Measurements from ENCODE around the gene ZBTB16. TPM values are rescaled to one million over a fixed set of nuclear protein-coding genes. Genes with fewer than 3 reads are reported as not detected.

Gene ZBTB16
- total and polyA plus RNA-seq, 2 of the 4 experiments (the other 2 are of a cell fraction) = not detected

- H3K56ac ChIP-seq (ENCODE audit: extremely low read depth, insufficient read depth, low read length) = no peak overlapping the region
- H3K18ac ChIP-seq (ENCODE audit: low read depth, low read length) = peak overlapping the region; percentile 64; the same call in 1 of the 2 replicates
- intact Hi-C loops (cut with micrococcal nuclease) = no loop called here
- peaks cover 9% of the 10 kb centered on the region for H3K9me3 ChIP-seq (ENCODE audit: control insufficient read depth, insufficient read depth, low read length)
- CTCF ChIA-PET = no interaction called here
- H3K79me1 ChIP-seq (ENCODE audit: low read depth in 1 of 2, low read length in 2 of 2) = no peaks in the 10 kb centered on the region
- no TSS peak for BruUV-seq (replicated peaks)
- in situ Hi-C loops (cut with MboI; ENCODE audit: low sequenced_read_pairs) = no loop called here
- POLR2A ChIA-PET (ENCODE audit: unreplicated experiment) = interaction anchor here (0.6 kb wide), 1 partner anchor 9 kb away, joined by 14 read pairs; the partner anchor contains the start of gene NNMT
- H2AK9ac ChIP-seq (replicated peaks; ENCODE audit: low read depth, low read length, poor library complexity) = no peak overlapping the region
- H3K23ac ChIP-seq (ENCODE audit: low read depth, low read length) = no peak overlapping the region
- no peak overlapping the region for H3K4me3 ChIP-seq (ENCODE audit: insufficient read depth, low read depth, low read length)
- H3K4me2 ChIP-seq (ENCODE audit: low read depth, low read length) = no peak overlapping the region
- no peak overlapping the region for H3K9ac ChIP-seq (ENCODE audit: low read depth, low read length)
- no peak overlapping the region; the same call in 1 of the 2 replicates for H2BK20ac ChIP-seq (ENCODE audit: low read depth, low read length)
- H3K36me3 ChIP-seq (ENCODE audit: control insufficient read depth, insufficient read depth, low read length) = no peaks in the 10 kb centered on the region
- WGBS, 2 experiments (ENCODE audit: extremely low coverage in 2 of 2, insufficient read length in 1 of 2) = no CpG with 5 or more reads among the region's 3 CpGs
- no peak overlapping the region for H2AFZ ChIP-seq (replicated peaks; ENCODE audit: low read length, poor library complexity)
- H3K14ac ChIP-seq (replicated peaks; ENCODE audit: low read depth, low read length) = 0 out of 2 replicates have a peak overlapping the region, but pooled peaks have one; percentile 3
- no peaks in the 10 kb centered on the region for H4K20me1 ChIP-seq (ENCODE audit: insufficient read depth, low read length)
- H2BK120ac ChIP-seq (ENCODE audit: low read depth, low read length) = peak overlapping the region; percentile 46
- peak overlapping the region; percentile 45; the same call in 1 of the 2 replicates for H4K5ac ChIP-seq (ENCODE audit: low read depth, low read length)
- dilution Hi-C loops (cut with HindIII; ENCODE audit: low sequenced_read_pairs, unreplicated experiment) = no loop called here
- H4K8ac ChIP-seq (ENCODE audit: low read depth in 2 of 2, low read length in 2 of 2) = no peak overlapping the region
- H2BK15ac ChIP-seq (ENCODE audit: low read depth, low read length) = no peak overlapping the region; the same call in 2 of the 3 replicates
- ATAC-seq (ENCODE audit: low read depth) (no peak), DNase-seq (no peak)
- H2AK5ac ChIP-seq (ENCODE audit: low read depth, low read length) = no peak overlapping the region
- TF ChIP-seq MAZ (IDR thresholded peaks at IDR 0.05; ENCODE audit: borderline replicate concordance, low read depth, low read length) (no peak), RCOR1 (IDR thresholded peaks at IDR 0.05; ENCODE audit: insufficient replicate concordance, low read length) (no peak), RFX5 (IDR thresholded peaks at IDR 0.05; ENCODE audit: low read depth, low read length) (no peak), USF2 (IDR thresholded peaks at IDR 0.05; ENCODE audit: low read depth, low read length) (no peak), NFE2L2 (IDR thresholded peaks at IDR 0.05; ENCODE audit: low read depth, low read length) (no peak), SMC3 (IDR thresholded peaks at IDR 0.05; ENCODE audit: low read depth, low read length) (no peak), CTCF (conservative IDR thresholded peaks at IDR 0.05; ENCODE audit: low read depth, low read length) (no peak), BHLHE40 (IDR thresholded peaks at IDR 0.05; ENCODE audit: low read depth, low read length) (no peak), CHD1 (IDR thresholded peaks at IDR 0.05; ENCODE audit: low read depth, low read length) (no peak), CEBPB (IDR thresholded peaks at IDR 0.05; ENCODE audit: low read depth, low read length) (no peak), MAFK (IDR thresholded peaks at IDR 0.05; ENCODE audit: low read depth, low read length) (no peak), RAD21 (IDR thresholded peaks at IDR 0.05; ENCODE audit: low read length) (no peak), POLR2A (IDR thresholded peaks at IDR 0.05; ENCODE audit: low read depth, low read length) (no peak), ELK1 (IDR thresholded peaks at IDR 0.05; ENCODE audit: borderline replicate concordance, low read depth, low read length) (no peak)
- H2BK5ac ChIP-seq (ENCODE audit: low read depth, low read length, poor library complexity, severe bottlenecking) = peak overlapping the region; percentile 25
- H3K27ac ChIP-seq (ENCODE audit: insufficient read depth, low read length) = no peak overlapping the region
- H3K4ac ChIP-seq (ENCODE audit: low read depth, low read length) = peak overlapping the region; percentile 51; the same call in 1 of the 2 replicates
- H3K9me1 ChIP-seq (ENCODE audit: insufficient read depth, low read length) = no peaks in the 10 kb centered on the region
- H4K91ac ChIP-seq (ENCODE audit: insufficient read depth, low read depth, low read length) = no peak overlapping the region
- H3K4me1 ChIP-seq (ENCODE audit: control insufficient read depth, insufficient read depth, low read length) = peaks cover 13% of the 10 kb centered on the region
- no peaks in the 10 kb centered on the region for H3K27me3 ChIP-seq (ENCODE audit: control insufficient read depth, insufficient read depth, low read length)
Measured at GRCh38 chr11:114286229-114286628, 226.7 kb downstream of the ZBTB16 start.

All from IMR-90 (cell line).